Forelimb muscle (tissue), 1 donor: ENCODE results near the gene RILPL2. TPM values are rescaled to one million over a fixed set of nuclear protein-coding genes. Genes with fewer than 3 reads are reported as not detected.
"Not testable (repeated sequence)": the region's sequence is repeated elsewhere in the genome, so short reads cannot be mapped to it uniquely, and the experiment has no call there.

ENCODE experiments used
- DNase-seq: peaks from one replicate; pipeline ENCODE4 v3.0.0-alpha.2; 2013; ENCODE audit warnings: low read depth
- polyA plus RNA-seq: library from polyadenylated mRNA; unstranded; fragments of 120-200 nt; gene quantifications from one replicate; pipeline ENCODE4 v1.2.1, GENCODE V29; 2013; ENCODE audit not compliant: insufficient read length

RILPL2 gene
- polyA plus RNA-seq, 1 donor = 1.6 TPM

DNA sequence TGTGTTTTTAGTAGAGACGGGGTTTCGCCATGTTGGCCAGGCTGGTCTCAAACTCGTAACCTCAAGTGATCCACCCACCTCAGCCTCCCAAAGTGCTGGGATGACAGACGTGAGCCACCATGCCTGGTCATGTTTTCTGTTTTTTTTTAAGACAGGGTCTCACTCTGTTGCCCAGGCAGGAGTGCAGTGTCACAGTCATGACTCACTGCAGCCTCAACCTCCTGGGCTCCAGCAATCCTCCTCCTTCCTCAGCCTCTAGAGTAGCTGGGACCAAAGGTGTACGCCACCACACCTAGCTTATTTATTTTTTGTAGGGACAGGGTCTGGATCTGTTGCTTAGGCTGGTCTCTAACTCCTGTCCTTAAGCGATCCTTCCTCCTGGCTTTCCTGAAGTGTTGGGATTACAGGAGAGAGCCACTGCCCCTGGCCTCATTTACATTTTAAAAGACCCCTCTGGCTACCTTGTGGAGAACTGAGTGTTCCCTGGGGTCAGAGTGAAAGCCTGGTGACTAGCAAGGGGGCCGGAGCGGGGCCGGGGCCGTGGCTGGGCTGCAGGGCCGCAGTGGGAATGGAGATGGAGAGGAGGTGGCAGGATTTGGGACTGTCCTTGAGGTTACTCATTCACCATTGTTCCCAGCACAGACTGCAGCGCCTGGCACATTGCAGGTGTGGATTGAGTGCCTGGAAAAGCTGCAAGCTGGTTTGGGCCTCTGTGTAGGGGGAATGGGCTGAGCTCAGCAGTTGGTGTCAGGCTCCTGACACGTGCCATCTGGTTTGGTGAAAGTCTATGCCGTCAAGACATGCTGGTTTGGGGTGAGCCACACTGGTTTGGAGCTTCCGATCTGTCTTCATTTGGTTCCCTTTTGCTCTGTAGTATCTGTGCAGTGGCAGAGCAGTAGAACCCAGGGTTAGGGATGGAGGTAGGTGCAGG lies 34.5 kb downstream of the RILPL2 start:
- no peak for DNase-seq

DNA sequence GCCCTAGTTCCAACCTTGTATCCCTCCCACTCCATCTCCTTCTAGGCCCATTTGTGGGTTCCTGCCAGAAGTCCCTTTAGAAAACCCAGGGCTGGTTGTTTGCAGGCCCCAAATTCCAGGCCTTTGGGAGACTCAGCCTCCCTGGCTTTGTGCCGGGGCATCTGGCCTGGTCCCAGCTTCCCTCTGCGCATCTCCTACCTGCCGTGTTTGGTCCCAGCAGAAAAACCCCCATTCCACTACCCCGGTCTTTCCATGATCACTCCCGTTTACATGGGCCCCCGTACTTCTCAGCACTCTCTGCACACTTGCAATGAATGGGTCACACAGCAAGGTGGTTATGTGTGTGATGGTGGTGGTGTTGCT lies 37.2 kb downstream of the RILPL2 start:
- DNase-seq = no peak

DNA sequence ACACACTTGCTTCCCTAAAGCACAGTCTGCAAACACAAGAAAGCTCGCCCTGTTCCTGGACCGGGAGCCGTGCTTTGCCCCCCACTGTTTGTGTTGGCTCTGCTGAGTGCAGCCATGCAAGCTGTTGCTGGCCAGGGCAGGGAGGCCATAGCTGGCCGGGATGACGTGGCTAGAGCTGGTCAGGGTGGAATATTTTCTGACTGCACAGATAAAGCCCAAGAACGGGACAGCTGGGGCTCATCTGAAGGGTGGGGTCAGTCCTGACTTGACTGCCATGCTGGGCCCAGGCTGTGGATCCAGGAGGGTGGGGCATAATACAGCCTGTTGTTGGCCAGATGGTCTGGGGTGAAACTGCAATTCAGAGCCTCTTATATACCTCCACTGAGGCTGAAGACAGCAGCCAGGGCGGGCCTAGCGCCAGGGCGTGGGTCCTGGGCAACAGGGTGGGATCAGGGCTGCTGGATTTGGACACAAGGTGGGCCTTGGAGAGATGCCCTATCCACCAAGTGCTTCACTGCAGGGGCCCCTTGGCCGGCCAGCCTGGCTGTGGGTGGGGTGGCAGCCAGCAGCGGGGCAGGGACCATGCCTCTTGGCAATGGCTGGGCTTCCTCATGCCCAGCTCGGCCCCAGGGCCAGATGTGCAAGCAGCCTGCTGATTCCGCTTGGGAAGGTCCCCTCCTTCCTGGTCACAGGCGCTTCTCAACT lies 37.8 kb downstream of the RILPL2 start:
- no peak for DNase-seq

DNA sequence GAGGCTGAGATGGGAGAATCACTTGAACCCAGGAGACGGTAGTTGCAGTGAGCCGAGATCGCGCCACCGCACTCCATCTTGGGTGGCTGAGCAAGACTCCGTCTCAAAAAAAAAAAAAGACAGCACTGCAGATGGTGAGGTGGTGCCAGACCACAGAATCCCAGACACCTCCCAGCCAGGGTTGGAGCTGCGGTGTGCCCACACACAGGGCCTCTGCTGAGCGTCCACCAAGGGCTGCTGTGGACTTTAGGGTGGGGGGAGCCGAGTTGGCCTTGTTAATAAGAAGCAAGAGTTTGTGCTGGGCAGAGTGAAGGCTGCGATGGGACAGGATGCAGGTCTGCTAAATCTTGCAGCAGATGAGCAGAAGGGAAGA lies 38.3 kb downstream of the RILPL2 start:
- DNase-seq = no peak

DNA sequence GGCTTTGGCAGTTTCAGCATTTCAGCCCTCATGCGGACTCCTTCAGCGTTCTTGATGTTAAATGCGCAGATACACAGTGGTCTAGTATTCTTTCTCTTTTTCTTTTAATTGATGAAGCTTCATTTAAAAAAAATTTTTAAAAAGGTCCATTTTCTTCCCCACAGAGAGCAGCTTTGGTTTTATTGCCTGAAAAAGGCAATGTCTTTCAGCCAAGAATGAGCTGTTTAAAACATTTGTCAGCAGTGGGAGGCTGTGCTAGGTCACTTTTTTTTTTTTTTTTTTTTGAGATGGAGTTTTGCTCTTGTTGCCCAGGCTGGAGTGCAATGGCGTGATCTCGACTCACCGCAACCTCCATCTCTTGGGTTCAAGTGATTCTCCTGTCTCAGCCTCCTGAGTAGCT lies 39.1 kb downstream of the RILPL2 start:
- DNase-seq = no peak

DNA sequence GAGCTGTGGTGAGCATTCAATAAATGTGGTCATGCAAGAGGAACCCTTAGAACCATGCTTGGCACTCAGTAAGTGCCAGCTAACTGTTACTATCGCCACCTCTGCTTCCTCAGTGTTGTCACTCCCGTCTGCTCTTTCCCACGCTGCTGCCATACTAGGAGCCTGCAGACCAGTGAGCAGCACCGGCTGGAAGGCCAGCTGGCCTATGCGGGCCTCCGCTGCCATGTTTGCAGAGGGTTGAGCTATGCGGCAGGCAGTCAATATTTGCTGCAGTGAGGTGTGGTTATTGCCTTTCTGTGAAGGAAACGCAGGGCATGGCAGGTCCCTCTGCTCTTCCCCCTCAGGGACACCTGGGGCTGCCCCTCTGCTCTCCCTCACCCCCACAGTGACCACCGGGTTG lies 39.5 kb downstream of the RILPL2 start:
- no peak for DNase-seq

DNA sequence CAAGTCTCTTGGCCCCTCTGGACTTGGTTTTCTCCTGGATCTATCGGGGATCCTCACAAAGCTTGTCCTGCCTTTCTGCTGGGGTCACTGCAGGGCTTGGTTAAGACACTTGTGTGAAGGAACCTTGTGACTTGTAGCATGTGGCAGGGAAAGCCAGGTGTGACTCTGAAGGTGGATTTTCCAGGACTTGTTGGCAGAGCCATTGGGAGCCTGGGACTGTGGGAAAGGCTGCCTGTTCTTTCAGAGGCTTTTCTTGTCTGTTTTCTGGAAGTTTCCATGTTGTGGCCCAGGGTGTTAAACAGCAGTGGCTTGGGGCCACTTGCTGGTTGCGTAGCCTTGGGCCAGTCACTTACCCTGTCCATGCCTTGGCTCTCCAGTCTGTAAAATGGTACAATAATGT lies 39.9 kb downstream of the RILPL2 start:
- DNase-seq = no peak

DNA sequence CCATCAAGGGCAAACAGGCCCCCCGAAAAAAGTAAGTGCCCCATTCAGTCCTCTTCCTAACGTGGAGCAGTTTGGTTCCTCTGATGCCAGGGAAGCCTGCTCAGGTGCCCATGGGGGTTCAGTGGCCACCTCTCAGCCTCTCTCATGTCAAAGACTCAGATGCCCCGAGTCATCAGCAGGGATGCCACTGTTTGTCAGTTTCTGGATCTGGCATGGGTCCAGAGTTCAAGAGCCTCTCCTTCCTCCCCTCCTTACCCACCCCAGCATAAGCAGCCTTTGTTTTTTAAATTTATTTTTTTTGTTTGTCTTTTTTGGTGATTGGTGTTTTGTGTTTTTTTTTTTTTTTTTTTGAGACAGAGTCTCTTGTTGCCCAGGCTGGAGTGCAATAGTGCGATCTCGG lies 41.2 kb downstream of the RILPL2 start:
- DNase-seq = no peak

DNA sequence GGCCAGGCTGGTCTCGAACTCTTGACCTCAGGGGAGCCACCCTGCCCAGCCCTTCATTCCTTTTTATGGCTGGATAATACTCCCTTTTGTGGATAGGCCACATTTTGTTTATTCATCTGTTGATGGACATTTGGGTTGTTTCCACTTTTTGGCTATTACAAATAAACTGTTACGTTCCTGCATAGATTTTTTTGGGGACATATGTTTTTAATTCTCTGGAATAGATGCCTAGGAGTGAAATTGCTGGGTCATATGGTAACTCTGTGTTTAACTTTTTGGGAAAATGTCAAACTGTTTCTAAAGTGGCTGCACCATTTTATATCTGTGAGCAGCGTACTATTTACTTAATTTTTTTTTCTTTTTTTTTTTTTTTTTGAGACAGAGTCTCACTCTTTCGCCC lies 42.7 kb downstream of the RILPL2 start:
- DNase-seq = no peak

DNA sequence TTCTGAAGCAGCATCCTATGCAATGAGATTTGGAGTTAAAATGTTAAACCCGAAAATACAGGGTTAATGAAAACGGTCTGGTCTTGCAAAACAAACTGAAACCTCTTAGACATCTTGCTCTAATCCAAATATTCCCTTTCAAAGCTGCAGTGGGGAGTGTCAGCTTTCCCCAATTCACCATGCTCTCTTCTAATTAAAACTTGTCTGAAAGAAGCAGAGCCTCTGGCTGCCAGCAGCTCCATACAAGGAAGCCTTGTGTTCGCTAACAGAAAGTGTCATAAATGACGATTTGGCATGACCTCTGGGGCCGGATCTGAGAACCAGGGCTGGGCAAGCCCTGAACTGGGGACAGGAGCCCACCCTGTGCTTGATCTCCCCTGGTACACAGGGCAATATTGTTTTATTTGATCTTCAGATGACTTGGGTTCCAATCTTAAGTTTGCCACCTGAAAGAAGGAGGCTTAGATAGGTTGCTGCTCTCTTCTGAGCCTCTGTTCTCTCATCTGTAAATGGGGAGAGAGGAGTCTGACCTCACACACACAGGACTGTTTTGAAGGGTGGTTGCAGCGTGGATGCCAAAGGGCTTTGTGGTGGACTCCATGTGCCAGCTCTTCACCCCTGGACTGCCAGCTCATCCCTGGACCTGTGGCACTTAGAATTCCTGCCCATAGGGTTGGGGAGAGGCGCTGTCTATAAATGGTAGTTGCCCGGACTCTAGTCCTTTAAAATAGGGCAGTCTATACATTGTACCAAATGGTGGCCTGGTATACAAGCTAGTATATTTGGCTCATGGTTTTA lies 44.7 kb downstream of the RILPL2 start:
- no peak for DNase-seq

DNA sequence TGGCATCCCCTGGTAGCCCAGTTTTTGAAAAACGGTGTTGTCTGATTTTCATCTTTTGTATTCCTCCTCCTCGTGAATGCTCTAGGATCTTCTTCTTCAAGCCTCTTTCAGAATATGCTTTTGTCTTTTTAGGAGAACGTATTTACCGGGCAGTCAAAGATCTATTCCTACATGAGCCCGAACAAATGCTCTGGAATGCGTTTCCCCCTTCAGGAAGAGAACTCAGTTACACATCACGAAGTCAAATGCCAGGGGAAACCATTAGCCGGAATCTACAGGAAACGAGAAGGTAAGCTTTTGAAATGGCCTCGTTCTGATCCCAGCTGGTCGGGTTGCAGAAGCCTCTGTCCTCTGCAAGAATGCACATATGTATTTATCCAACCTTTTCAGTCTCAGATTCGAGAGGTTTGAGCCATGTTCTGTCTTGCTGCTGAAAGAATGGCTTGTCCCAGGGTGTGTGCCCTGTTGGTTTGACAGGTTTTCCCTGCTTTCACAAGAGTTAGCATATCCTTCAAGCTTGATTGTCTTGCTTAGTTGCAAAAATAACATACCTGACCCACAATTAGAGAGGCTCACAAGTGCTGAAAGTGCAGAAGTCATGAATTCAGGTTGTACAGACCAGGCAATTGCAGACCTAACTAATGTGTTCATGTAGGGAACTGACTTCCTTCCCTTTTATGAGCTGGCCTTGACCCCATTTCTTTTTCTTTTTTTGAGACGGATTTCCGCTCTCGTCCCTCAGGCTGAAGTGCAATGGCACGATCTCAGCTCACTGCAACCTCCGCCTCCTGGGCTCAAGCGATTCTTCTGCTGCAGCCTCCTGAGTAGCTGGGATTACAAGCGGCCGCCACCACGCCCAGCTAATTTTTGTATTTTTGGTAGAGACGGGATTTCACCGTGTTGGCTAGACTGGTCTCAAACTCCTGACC lies 45.7 kb downstream of the RILPL2 start:
- no peak for DNase-seq

DNA sequence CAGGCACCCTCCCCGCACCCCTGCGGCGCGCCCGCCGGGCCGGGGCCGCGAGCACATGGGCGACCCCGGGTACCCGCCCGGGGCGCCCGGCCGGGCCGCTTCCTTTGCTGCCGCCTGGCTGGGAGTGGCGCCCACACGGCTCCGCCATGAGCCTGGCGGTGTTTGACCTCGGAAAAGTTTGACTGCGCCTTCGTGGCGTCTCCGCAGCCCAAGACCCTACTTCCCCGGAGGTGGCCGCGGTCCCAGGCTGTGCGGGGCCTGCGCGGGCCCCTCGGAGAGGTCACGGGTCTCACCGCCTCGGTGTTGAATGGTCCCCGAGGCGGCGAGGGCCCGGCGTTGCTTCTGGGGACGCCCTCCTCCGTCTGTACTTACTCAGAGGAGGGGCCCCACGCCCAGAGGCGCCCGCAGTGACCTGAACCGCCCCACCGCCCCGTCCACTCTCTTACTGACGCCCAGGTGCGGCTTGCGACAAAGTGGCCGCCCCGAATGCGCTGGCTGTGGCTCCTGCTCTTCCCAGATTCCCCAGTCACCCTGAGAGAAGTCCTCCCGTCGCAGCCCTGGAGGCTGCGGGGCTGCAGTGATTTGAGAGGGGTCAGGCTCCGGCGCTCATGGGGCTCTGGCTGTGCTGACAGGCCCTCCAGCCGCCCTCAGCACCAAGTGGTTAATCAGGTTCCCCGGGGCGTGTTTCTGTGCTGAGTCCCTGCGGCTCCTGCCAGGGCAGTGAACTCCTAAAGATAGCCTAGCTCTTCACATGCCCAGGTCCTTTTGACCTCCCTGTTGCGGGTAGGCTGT lies 46.7 kb downstream of the RILPL2 start:
- DNase-seq = no peak

DNA sequence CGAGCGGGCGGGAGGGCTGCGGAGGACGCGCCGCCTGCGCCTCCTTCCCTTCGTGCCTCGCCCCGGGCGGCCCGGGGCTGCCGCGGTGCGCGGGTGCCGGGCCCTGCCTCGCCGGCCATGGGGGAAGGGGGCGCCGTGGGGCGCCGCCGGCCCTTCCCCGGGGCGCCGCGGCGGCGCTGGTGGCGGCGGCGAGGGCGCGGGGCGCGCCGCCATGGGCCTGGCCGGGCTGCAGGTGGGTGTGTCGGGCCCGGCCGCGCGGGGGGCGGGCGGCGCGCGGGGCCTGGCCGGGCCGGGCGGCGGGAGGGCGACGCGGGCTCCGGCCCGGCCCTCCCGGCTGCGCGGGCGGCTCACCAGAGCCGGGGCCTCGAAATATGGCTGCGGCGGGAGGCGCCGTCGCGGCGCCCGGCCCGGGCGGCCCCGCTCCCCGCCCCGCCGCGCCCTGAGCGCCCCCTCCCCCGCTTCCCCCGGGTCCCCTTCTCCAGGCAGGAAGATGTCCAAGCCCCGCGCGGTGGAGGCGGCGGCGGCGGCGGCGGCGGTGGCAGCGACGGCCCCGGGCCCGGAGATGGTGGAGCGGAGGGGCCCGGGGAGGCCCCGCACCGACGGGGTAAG lies 47.4 kb downstream of the RILPL2 start:
- DNase-seq = no peak

DNA sequence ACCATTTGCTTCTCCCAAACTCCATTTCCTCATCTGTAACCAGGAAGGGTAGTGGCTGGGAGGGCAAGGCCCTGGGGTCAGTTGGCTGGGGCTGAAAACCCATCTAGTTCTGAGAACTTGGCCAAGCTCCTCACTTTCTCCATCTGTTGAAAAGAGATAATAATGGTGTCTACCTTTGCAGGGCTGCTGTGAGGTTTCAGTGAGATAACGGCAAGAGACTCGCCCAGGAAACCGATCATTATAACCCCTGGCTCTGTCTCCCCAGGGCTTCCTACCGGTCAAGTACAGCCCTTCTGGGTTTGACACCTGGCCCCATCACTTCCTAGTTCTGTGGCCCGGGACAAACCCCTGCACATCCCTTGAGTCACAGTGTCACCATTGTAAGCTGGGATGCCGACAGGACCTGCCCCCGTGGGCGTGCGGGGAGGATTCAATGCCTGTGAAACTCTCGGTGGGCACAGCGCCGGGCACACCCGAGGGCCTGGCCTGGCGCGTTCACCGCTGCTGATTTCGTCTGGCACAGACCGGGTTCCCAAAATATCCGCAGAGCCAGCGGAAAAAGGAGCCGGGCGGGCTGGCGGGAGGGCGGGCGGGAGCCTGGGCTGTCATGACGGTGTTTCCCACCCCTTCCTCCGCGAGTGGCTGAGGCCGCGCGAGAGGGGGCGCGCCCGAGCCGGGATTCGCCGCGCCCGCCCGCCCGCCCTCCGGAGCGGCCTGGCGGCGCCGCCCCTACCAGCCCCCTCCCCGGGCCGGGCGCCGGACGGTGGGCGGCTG lies 48.1 kb downstream of the RILPL2 start:
- DNase-seq = no peak

DNA sequence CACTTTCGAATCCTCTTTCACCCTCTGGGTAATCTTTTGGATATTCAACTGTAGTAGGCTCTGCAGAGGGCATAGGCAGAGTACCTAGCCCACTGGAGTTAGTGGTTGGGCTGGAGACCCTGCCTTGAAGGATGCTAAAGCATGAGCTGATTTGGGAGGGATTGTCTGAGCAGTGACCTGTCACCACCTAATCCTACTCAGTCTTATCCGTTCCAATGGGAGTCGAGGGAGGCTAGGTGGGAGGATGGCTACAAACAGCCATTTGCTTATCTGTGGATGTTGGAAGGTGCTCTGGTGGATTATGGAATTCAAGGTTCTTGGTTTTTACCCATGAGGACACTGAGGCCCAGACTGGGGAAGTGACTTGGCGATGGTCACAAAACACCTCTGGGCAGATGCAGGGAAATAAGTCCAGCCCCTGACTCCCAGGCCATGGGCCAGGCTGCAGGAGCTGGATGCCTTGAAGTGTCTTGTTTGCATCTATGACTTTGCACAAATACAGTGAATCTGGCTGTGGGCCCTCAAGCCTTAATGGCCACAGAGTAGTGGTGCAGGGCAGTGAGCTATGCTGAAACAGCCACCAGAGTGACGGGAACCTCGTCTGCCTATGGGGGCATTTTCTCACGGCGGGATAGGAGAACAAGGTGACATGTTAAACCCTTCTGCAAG lies 48.8 kb downstream of the RILPL2 start:
- no peak for DNase-seq

DNA sequence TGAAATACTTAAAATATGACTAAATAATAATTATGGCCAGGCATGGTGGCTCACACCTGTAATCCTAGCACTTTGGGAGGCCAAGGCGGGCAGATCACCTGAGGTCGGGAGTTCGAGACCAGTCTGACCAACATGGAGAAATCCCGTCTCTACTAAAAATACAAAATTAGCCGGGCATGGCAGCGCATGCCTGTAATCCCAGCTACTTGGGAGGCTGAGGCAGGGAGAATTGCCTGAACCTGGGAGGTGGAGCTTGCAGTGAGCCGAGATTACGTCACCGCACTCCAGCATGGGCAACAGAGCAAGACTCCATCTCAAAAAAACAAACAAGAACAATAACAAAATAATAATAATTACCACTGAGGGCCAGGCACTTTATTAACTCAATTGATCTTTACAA lies 50.9 kb downstream of the RILPL2 start:
- DNase-seq = not testable (repeated sequence)

DNA sequence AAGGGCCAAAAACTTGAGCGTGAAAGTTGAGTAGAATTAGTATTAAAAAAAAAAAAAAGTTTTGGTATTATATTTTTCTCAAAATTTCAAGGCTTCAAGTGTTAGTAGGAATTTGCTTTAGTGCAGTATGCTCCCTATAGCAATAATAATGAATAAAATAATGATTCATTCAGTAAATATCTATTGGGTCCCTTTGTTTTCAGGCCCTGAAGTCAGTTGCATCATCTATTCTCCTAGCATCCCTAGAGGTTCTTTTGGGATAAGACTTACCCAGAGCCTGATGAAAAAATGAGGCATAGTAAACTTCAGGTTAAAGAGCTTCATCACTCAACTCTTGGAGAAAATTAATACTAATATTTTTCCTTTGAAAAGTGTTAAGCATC lies 51.5 kb downstream of the RILPL2 start:
- no peak for DNase-seq

DNA sequence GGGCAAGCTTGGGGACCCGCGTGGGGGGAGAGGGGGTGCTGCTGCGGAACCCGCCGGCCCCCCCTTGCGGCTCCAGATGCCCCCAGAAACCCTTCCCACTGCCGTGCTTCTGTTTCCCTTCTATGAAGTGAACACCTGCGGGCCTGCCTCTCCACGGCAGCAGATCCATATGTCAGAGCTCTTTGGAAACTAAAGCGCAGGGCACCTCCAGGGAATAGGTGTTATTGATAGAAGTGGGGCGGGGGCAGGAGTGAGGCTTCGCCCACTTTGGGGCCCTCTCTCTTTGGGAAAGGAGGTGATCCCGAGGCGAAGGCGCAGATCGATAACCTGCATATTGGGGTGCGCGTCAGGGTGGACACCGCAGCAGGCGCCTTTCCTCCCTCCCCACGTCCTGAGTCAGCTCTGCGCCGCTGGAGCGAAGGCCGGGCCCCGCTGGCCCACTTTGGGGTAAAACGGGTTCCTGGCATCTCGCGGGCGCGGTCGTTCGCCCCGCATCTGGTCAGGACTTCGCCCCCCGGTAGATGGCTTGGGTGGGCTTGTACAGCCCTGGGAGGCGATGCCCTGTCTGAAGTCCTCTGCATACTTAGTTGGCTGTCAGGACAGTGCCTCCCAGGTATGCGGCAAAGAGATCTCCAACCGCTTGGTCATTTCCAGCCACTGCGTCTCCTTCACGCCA lies 52.0 kb downstream of the RILPL2 start:
- no peak for DNase-seq
